MM.1S (cell line): ENCODE measurements around the gene TIGD6.
"Not testable (repeated sequence)": the region's sequence is repeated elsewhere in the genome, so short reads cannot be mapped to it uniquely, and the experiment has no call there.

Source experiments
- DNase-seq: peaks from one replicate; pipeline ENCODE4 v3.0.0-alpha.2; 2015
- H2AFZ ChIP-seq: fragments of 300-600 bp; sonication (generic); 2 replicates; pipeline ENCODE4 v1.6.0; 2016; ENCODE audit warnings: antibody characterized with exemption, low read length
- H3F3A ChIP-seq: fragments of 300-600 bp; sonication (generic); 2 replicates; pipeline ENCODE4 v1.6.1; 2016; ENCODE audit warnings: mild to moderate bottlenecking, antibody characterized with exemption, low read length, moderate library complexity, mixed read lengths; ENCODE audit not compliant: insufficient read depth
- H3K27ac ChIP-seq: fragments of 300-600 bp; sonication (generic); 2 replicates; pipeline ENCODE4 v1.5.1; 2016; ENCODE audit warnings: mild to moderate bottlenecking, low read length
- H3K27me3 ChIP-seq: fragments of 300-600 bp; sonication (generic); replicated peaks from 2 replicates; pipeline ENCODE4 v1.6.0; 2016; ENCODE audit warnings: low read length; ENCODE audit not compliant: insufficient read depth
- H3K36me3 ChIP-seq: fragments of 300-600 bp; sonication (generic); replicated peaks from 2 replicates; pipeline ENCODE4 v1.6.1; 2016; ENCODE audit warnings: mild to moderate bottlenecking, low read length, mixed read lengths; ENCODE audit not compliant: insufficient read depth
- H3K4me1 ChIP-seq: fragments of 300-600 bp; sonication (generic); 2 replicates; pipeline ENCODE4 v1.6.1; 2016; ENCODE audit warnings: low read length, mixed read lengths
- H3K4me2 ChIP-seq: fragments of 300-600 bp; sonication (generic); 2 replicates; pipeline ENCODE4 v1.6.0; 2016; ENCODE audit warnings: low read depth, low read length
- H3K4me3 ChIP-seq: fragments of 300-600 bp; sonication (generic); 2 replicates; pipeline ENCODE4 v1.5.1; 2016; ENCODE audit warnings: low read length, mixed read lengths
- H3K79me2 ChIP-seq: fragments of 300-600 bp; sonication (generic); 2 replicates; pipeline ENCODE4 v1.6.1; 2016; ENCODE audit warnings: mixed run types, low read length, mixed read lengths
- H3K9ac ChIP-seq: fragments of 300-600 bp; sonication (generic); 2 replicates; pipeline ENCODE4 v1.6.1; 2016; ENCODE audit warnings: low read length, mixed read lengths
- H3K9me2 ChIP-seq: fragments of 300-600 bp; sonication (generic); replicated peaks from 2 replicates; pipeline ENCODE4 v1.6.1; 2016; ENCODE audit warnings: mild to moderate bottlenecking, low read length, mixed read lengths; ENCODE audit not compliant: insufficient read depth
- H3K9me3 ChIP-seq: fragments of 300-600 bp; sonication (generic); replicated peaks from 2 replicates; pipeline ENCODE4 v1.6.1; 2016; ENCODE audit warnings: mild to moderate bottlenecking, low read length, mixed read lengths; ENCODE audit not compliant: insufficient read depth
- H4K20me1 ChIP-seq: fragments of 300-600 bp; sonication (generic); 2 replicates; pipeline ENCODE4 v1.6.1; 2016; ENCODE audit warnings: mild to moderate bottlenecking, low read length, moderate library complexity, mixed read lengths; ENCODE audit not compliant: insufficient read depth
- EZH2 ChIP-seq: fragments of 300-600 bp; sonication (generic); optimal IDR thresholded peaks from 2 replicates; pipeline ENCODE3; 2017; ENCODE audit warnings: low read depth, mild to moderate bottlenecking, antibody characterized with exemption, low read length, mixed read lengths
- EZH2phosphoT487 ChIP-seq: fragments of 300-600 bp; sonication (generic); IDR thresholded peaks from 2 replicates; pipeline ENCODE4 v1.6.1; 2018; ENCODE audit warnings: antibody characterized with exemption, low read length
- TF ChIP-seq, protein P1 (sequence below): fragments of 300-600 bp; sonication (generic); IDR thresholded peaks from 2 replicates; pipeline ENCODE4 v1.5.1; 2016; ENCODE audit warnings: antibody characterized with exemption, low read length, mixed read lengths

Gene TIGD6

DNA sequence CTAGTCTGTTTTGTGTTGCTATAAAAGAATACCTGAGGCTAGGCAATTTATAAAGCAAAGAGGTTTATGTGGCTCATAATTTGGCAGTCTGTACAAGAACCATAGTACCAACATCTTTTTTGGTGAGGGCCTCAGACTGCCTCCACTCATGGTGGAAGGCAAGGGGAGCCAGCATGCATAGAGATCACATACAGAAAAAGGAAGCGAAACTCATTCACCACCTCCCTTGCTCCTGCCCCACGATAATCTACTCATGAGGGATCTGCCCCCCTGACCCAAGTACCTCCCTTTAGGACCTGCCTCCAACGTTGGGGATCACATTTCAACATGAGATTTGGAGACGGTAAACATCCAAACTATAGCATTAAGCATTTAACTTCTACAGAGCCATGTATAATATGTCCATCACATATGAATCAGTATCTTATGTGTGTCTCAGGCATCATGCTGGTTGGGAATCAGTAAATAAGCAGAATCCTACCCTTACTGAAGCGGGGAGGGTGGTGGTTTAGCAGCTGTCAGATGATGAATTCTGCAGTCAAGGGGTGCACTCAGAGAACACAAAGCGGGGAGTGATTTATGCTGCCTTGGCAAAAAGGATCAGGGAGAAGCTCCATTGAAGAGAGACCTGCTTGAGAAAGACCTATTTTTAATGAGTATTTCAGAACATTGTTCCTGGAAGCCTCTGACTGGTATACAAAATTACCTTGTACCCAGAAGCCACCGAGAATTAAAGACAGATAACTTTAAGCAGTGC is 34.9 kb upstream of the TIGD6 start:
- Histone ChIP-seq H2AFZ (no peak overlapping the region), H3K4me1 (peaks cover 22% of the 10 kb centered on the region), H3K36me3 (peaks cover 23% of the 10 kb centered on the region; the same call in 1 of the 2 replicates), H4K20me1 (no peaks in the 10 kb centered on the region), H3K4me2 (peak overlapping the region; percentile 6; the same call in 1 of the 2 replicates), H3K9me3 (no peaks in the 10 kb centered on the region), H3K27me3 (no peaks in the 10 kb centered on the region), H3K27ac (peak overlapping the region; percentile 14; the same call in 1 of the 2 replicates), H3K9me2 (no peaks in the 10 kb centered on the region), H3K79me2 (peaks cover 11% of the 10 kb centered on the region; the same call in 1 of the 2 replicates), H3K9ac (no peak overlapping the region), H3F3A (peaks cover 8% of the 10 kb centered on the region; the same call in 1 of the 2 replicates), H3K4me3 (no peak overlapping the region)
- DNase-seq: peak; percentile 54
- TF ChIP-seq EZH2phosphoT487: no peak
- TF ChIP-seq, protein P1, sequence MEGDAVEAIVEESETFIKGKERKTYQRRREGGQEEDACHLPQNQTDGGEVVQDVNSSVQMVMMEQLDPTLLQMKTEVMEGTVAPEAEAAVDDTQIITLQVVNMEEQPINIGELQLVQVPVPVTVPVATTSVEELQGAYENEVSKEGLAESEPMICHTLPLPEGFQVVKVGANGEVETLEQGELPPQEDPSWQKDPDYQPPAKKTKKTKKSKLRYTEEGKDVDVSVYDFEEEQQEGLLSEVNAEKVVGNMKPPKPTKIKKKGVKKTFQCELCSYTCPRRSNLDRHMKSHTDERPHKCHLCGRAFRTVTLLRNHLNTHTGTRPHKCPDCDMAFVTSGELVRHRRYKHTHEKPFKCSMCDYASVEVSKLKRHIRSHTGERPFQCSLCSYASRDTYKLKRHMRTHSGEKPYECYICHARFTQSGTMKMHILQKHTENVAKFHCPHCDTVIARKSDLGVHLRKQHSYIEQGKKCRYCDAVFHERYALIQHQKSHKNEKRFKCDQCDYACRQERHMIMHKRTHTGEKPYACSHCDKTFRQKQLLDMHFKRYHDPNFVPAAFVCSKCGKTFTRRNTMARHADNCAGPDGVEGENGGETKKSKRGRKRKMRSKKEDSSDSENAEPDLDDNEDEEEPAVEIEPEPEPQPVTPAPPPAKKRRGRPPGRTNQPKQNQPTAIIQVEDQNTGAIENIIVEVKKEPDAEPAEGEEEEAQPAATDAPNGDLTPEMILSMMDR: no peak
- TF ChIP-seq EZH2: no peak

DNA sequence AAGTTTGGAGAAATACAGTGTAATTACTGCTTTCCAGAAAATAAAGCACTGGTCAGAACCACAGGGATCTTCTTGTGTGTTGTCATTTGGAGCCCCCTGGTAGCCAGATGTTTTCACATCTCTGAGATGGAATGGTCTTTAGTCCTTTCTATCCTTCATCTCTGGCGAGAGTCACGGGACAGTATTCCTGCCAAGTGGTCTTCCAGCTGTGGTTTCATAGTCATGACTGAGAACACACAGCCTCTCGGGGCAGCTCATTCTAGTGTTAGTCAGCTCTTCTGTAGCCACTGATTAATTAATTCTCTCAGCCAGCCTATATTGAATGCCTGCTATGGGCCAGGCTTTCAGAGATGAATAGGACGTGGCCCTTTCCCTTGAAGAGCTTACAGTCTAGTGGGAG is 34.2 kb upstream of the TIGD6 start:
- Histone ChIP-seq H3K9me2 (no peaks in the 10 kb centered on the region), H3K9ac (no peak overlapping the region), H3F3A (peaks cover 8% of the 10 kb centered on the region; the same call in 1 of the 2 replicates), H3K4me3 (no peak overlapping the region), H3K27ac (peak overlapping the region; percentile 14; the same call in 1 of the 2 replicates), H3K4me2 (peak overlapping the region; percentile 6; the same call in 1 of the 2 replicates), H2AFZ (no peak overlapping the region), H3K27me3 (no peaks in the 10 kb centered on the region), H3K79me2 (peaks cover 9% of the 10 kb centered on the region; the same call in 1 of the 2 replicates), H3K36me3 (peaks cover 25% of the 10 kb centered on the region; the same call in 1 of the 2 replicates), H3K4me1 (peaks cover 22% of the 10 kb centered on the region), H3K9me3 (no peaks in the 10 kb centered on the region), H4K20me1 (no peaks in the 10 kb centered on the region)
- TF ChIP-seq, protein P1: no peak
- TF ChIP-seq EZH2phosphoT487 (no peak), EZH2 (no peak)
- DNase-seq: no peak

DNA sequence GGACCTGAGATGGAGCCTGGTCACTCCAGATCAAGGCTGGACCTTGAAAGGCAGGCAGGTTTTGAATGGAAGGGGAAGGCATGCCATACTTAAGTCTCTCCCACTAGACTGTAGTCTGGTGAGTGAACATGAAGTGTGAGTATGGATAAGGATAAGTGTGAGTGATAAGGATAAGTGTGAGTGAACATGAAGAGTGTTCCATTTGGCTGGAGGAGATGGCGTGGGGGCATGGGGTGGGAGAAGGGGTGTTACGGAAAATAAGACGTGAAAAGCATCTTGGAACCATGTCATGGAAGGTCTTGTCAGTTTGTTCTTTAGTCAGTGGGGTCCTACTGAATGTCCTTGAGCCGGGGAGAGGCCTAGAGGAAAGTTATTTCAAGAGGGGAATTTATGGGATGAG is 32.9 kb upstream of the TIGD6 start:
- H3K4me1 ChIP-seq: peaks cover 22% of the 10 kb centered on the region
- H3K9me2 ChIP-seq: no peaks in the 10 kb centered on the region
- no peak overlapping the region for H3K9ac ChIP-seq
- H3K27me3 ChIP-seq: no peaks in the 10 kb centered on the region
- no peak overlapping the region for H2AFZ ChIP-seq
- peaks cover 25% of the 10 kb centered on the region; the same call in 1 of the 2 replicates for H3K36me3 ChIP-seq
- H3K4me2 ChIP-seq: no peak overlapping the region
- no peak for DNase-seq
- no peak overlapping the region for H3K27ac ChIP-seq
- TF ChIP-seq EZH2phosphoT487 (no peak), EZH2 (no peak)
- TF ChIP-seq, protein P1: no peak
- no peaks in the 10 kb centered on the region for H4K20me1 ChIP-seq
- H3K4me3 ChIP-seq: no peak overlapping the region
- H3F3A ChIP-seq: peaks cover 8% of the 10 kb centered on the region; the same call in 1 of the 2 replicates
- no peaks in the 10 kb centered on the region for H3K9me3 ChIP-seq
- H3K79me2 ChIP-seq: peaks cover 4% of the 10 kb centered on the region; the same call in 1 of the 2 replicates

DNA sequence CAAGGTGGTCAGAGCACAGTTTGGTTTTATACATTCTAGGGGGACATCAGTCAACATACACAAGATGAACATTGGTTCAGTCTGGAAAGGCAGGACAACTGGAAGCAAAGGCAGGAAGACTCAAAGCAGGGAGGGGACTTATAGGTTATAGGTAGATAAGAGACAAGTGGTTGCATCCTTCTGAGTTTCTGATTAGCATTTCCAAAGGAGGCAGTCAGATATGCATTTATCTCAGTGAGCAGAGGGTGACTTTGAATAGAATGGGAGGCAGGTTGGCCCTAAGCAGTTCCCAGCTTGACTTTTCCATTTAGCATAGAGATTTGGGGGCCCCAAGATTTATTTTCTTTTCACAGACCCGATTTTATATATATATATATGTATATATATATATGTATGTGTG is 27.6 kb upstream of the TIGD6 start:
- H3K4me3 ChIP-seq, H3K27me3 ChIP-seq, H3K4me1 ChIP-seq, H3K9ac ChIP-seq, H3K4me2 ChIP-seq, H2AFZ ChIP-seq, H3K9me2 ChIP-seq, H3K27ac ChIP-seq, H3K9me3 ChIP-seq, H3F3A ChIP-seq, H4K20me1 ChIP-seq, DNase-seq: not testable (repeated sequence)
- Histone ChIP-seq H3K36me3 (peaks cover 26% of the 10 kb centered on the region; the same call in 1 of the 2 replicates), H3K79me2 (peaks cover 12% of the 10 kb centered on the region)
